H7 (cell line): Measurements from ENCODE around the gene DDB1. TPM values are rescaled to one million over a fixed set of nuclear protein-coding genes. Genes with fewer than 3 reads are reported as not detected.
"Not testable (repeated sequence)": the region's sequence is repeated elsewhere in the genome, so short reads cannot be mapped to it uniquely, and the experiment has no call there.

Source experiments
- DNase-seq: peaks from one replicate; pipeline ENCODE4 v3.0.0; 2012
- H3K27me3 ChIP-seq: 2 replicates; pipeline ENCODE4 v1.6.0; 2011; ENCODE audit warnings: mild to moderate bottlenecking, low read length; ENCODE audit not compliant: control insufficient read depth, insufficient read depth
- H3K36me3 ChIP-seq: replicated peaks from 2 replicates; pipeline ENCODE4 v1.5.1; 2011; ENCODE audit warnings: low read length; ENCODE audit not compliant: control insufficient read depth, insufficient read depth
- H3K4me3 ChIP-seq: 2 replicates; pipeline ENCODE4 v1.5.1; 2011; ENCODE audit warnings: low read depth, mild to moderate bottlenecking, control low read depth, low read length, moderate library complexity; ENCODE audit not compliant: insufficient read depth
- total RNA-seq: library from RNA; depleted of rRNA; stranded (reverse); fragments of >200 nt; shearing (Covaris generic); gene quantifications from 2 replicates; pipeline ENCODE4 v1.2.3, GENCODE V29; 2014; rRNA removed

DDB1 gene
- total RNA-seq, 1 experiment from 2014 or later: 256 TPM

- no peak for DNase-seq
- no peak overlapping the region for H3K4me3 ChIP-seq
Measured at GRCh38 chr11:61266602-61267001, 66.3 kb downstream of the DDB1 start.

GRCh38 chr11:61265357-61265756 lies 67.5 kb downstream of the DDB1 start:
- DNase-seq: no peak

More at GRCh38 chr11:61266602-61267001, 66.3 kb downstream of the DDB1 start:
- Histone ChIP-seq H3K27me3 (no peaks in the 10 kb centered on the region), H3K36me3 (peaks cover 6% of the 10 kb centered on the region)

GRCh38 chr11:61264795-61265194 lies 68.1 kb downstream of the DDB1 start:
- Histone ChIP-seq H3K4me3 (no peak overlapping the region), H3K36me3 (peaks cover 3% of the 10 kb centered on the region)

More at GRCh38 chr11:61265357-61265756, 67.5 kb downstream of the DDB1 start:
- no peak overlapping the region for H3K4me3 ChIP-seq
- no peaks in the 10 kb centered on the region for H3K27me3 ChIP-seq
- peaks cover 3% of the 10 kb centered on the region for H3K36me3 ChIP-seq

GRCh38 chr11:61264371-61264770 lies 68.5 kb downstream of the DDB1 start:
- no peak for DNase-seq
- no peak overlapping the region for H3K4me3 ChIP-seq
- H3K27me3 ChIP-seq: no peaks in the 10 kb centered on the region
- peaks cover 3% of the 10 kb centered on the region for H3K36me3 ChIP-seq

More at GRCh38 chr11:61264795-61265194, 68.1 kb downstream of the DDB1 start:
- H3K27me3 ChIP-seq: no peaks in the 10 kb centered on the region
- no peak for DNase-seq

DNA sequence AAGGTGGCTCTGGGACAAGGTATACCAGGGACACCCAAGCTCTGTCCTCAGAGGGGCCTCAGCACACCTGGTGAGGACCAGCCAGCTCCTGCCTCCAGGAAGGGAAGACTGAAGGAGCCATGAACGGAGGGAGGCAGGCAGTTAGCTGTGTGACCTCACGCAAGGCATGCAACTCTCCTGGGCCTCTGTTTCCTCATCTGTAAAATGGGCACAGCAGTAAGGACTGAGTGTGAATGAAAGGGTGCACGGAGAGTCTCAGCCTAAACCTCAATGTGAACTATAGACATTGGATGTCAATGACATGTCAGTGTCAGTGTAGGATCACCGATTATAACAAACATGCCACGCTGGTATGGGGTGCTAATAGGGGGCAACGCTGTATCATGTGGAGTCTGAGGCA lies 73.5 kb downstream of the DDB1 start:
- H3K4me3 ChIP-seq: no peak overlapping the region
- H3K27me3 ChIP-seq: no peaks in the 10 kb centered on the region
- no peak for DNase-seq
- H3K36me3 ChIP-seq: peaks cover 6% of the 10 kb centered on the region

DNA sequence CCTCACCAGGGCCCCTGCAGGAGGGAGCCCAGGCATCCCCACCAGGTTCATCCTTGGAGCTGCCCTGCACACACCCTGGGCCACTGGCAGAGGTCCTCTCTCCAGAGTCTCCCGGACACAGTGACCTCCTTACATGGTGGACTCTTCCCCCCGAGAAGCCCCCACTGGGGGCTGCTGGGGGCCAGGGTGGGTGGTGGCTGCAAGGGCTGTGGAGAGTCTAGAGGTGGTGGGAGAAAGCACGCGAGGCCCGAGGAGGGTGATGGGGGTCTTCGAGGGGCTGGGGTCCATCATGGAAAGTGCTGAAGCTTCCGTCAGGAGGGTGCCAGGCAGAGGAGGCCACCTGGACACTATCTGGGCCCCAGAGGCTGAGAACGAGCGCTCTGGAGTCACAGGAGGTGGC lies 74.4 kb downstream of the DDB1 start:
- no peak for DNase-seq
- H3K4me3 ChIP-seq: no peak overlapping the region
- no peaks in the 10 kb centered on the region for H3K27me3 ChIP-seq
- peaks cover 5% of the 10 kb centered on the region for H3K36me3 ChIP-seq

GRCh38 chr11:61256710-61257482 lies 76.0 kb downstream of the DDB1 start:
- H3K4me3 ChIP-seq: no peak overlapping the region
- DNase-seq: peak; percentile 37
- H3K27me3 ChIP-seq: no peaks in the 10 kb centered on the region
- peaks cover 3% of the 10 kb centered on the region for H3K36me3 ChIP-seq

- peak; percentile 92 for DNase-seq
- H3K36me3 ChIP-seq: peaks cover 3% of the 10 kb centered on the region
- H3K27me3 ChIP-seq: no peaks in the 10 kb centered on the region
- no peak overlapping the region for H3K4me3 ChIP-seq
Measured at GRCh38 chr11:61254403-61255025, 78.4 kb downstream of the DDB1 start.

DNA sequence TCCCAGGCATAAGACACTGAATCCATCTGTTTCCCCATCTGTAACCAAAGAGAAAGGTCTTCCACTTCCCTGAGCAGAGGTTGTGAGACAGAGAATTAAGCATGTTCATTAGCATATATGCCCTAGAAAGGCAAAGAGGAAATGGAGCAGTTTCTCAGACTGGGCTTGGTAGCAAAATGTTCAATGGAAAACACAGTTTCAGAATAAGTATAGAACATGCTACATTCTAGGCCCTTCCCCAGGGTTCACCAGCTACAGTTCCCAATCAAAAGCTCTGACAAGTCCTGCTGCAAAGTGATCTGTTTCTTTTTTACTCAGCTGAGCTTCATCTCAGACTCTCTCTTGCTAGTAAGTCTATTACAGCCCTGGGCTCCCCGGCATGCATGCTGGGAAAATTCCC lies 80.6 kb downstream of the DDB1 start:
- not testable (repeated sequence) for H3K4me3 ChIP-seq, H3K36me3 ChIP-seq, DNase-seq, H3K27me3 ChIP-seq

- H3K27me3 ChIP-seq, H3K36me3 ChIP-seq, DNase-seq, H3K4me3 ChIP-seq: not testable (repeated sequence)
Measured at GRCh38 chr11:61250796-61251765, 81.8 kb downstream of the DDB1 start.

Other genes starting within 250 kb of the DDB1 start
- gene CD5, start 230.6 kb downstream of the DDB1 start, total RNA-seq: not detected in 2 replicates
- gene VPS37C, start 171.7 kb downstream of the DDB1 start, total RNA-seq: 22.1 and 25.5 TPM in 2 replicates
- gene PGA3, start 129.6 kb downstream of the DDB1 start, total RNA-seq: not detected in 2 replicates
- 0.22 and 1.3 TPM in 2 replicates for gene PGA4, start 110.8 kb downstream of the DDB1 start, total RNA-seq
- 0.69 and 1.5 TPM in 2 replicates for gene PGA5, start 91.9 kb downstream of the DDB1 start, total RNA-seq
- 0.85 and 1.1 TPM in 2 replicates for gene VWCE, start 37.8 kb downstream of the DDB1 start, total RNA-seq
- gene TKFC, start 123 bp upstream of the DDB1 start, total RNA-seq: 84.5 and 102 TPM in 2 replicates
- gene CYB561A3, start 28.8 kb upstream of the DDB1 start, total RNA-seq: 12.3 and 16.2 TPM in 2 replicates
- gene TMEM138, start 29.3 kb upstream of the DDB1 start, total RNA-seq: 23.9 and 33.9 TPM in 2 replicates
- 22.7 and 28.2 TPM in 2 replicates for gene TMEM216, start 59.5 kb upstream of the DDB1 start, total RNA-seq
- gene CPSF7, start 96.9 kb upstream of the DDB1 start, total RNA-seq: 40.2 and 42.6 TPM in 2 replicates
- gene SDHAF2, start 97.0 kb upstream of the DDB1 start, total RNA-seq: 31.3 and 48.6 TPM in 2 replicates
- gene LRRC10B, start 175.6 kb upstream of the DDB1 start, total RNA-seq: 2.5 and 2.6 TPM in 2 replicates
- 3.6 and 4.8 TPM in 2 replicates for gene SYT7, start 248.0 kb upstream of the DDB1 start, total RNA-seq